Measurements from ENCODE around the gene CTSZ. TPM values are rescaled to one million over a fixed set of nuclear protein-coding genes. Genes with fewer than 3 reads are reported as not detected.

The CTSZ gene
- total and polyA plus RNA-seq, 8 donors, result 92.2 to 479 (median 109) TPM

- Histone ChIP-seq H3K9me3 (no peaks in the 10 kb centered on the region), H3K4me3 (no peak overlapping the region), H3K27ac (no peak overlapping the region), H3K27me3 (no peaks in the 10 kb centered on the region), H3K4me1 (peaks cover 0 to 8% of the 10 kb centered on the region in 2 donors), H3K36me3 (peaks cover 0 to 9% of the 10 kb centered on the region in 2 donors)
- TF ChIP-seq CTCF (IDR thresholded peaks at IDR 0.05), result no peak
- intact Hi-C loops (cut with DNase I), result no loop called here
- ATAC-seq (no peak), DNase-seq (no peak)
Observed at GRCh38 chr20:59017493-59018231, 10.6 kb upstream of the CTSZ start.

GRCh38 chr20:59016795-59017492 is 9.9 kb upstream of the CTSZ start:
- no peak overlapping the region for H3K4me3 ChIP-seq
- no peak overlapping the region for H3K27ac ChIP-seq
- H3K27me3 ChIP-seq, result no peaks in the 10 kb centered on the region
- peaks cover 0 to 4% of the 10 kb centered on the region in 2 donors for H3K36me3 ChIP-seq
- no peaks in the 10 kb centered on the region for H3K9me3 ChIP-seq
- intact Hi-C loops (cut with DNase I), result no loop called here
- peaks cover 0 to 8% of the 10 kb centered on the region in 2 donors for H3K4me1 ChIP-seq
- no peak for TF ChIP-seq CTCF (IDR thresholded peaks at IDR 0.05)
- ATAC-seq (no peak), DNase-seq (no peak)

- Histone ChIP-seq H3K9me3 (no peaks in the 10 kb centered on the region), H3K27ac (no peak overlapping the region), H3K27me3 (no peaks in the 10 kb centered on the region), H3K4me3 (no peak overlapping the region), H3K36me3 (peaks cover 0 to 4% of the 10 kb centered on the region in 2 donors), H3K4me1 (peaks cover 0 to 14% of the 10 kb centered on the region in 2 donors)
- ATAC-seq, result no peak
- DNase-seq, result no peak
- no peak for TF ChIP-seq CTCF (IDR thresholded peaks at IDR 0.05)
- intact Hi-C loops (cut with DNase I), result no loop called here
Observed at GRCh38 chr20:59015812-59016711, 9.0 kb upstream of the CTSZ start.

DNA sequence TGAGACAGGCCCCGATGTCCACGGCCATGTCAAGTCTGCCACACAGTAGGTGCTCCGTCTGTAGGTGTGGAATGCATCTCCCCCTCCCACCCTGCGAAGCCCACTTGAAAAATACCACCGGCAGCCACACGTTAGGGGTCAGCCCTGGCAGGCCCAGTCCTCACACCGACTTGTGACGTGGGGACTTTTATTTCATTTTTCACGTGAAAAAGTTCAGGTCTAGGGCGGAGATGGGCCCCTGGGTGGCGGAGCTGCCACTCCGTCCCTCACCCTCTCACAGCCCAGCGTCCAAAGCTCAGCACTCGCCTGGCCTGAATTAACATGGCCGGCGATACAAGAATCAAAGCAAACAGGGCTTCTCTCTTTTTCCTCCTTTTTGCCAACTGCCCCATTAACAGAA is 8.4 kb upstream of the CTSZ start:
- Histone ChIP-seq H3K27me3 (no peaks in the 10 kb centered on the region), H3K4me3 (no peak overlapping the region), H3K9me3 (no peaks in the 10 kb centered on the region), H3K36me3 (peaks cover 0 to 4% of the 10 kb centered on the region in 2 donors), H3K4me1 (peaks cover 4 to 19% of the 10 kb centered on the region in 2 donors), H3K27ac (no peak overlapping the region)
- no peak for DNase-seq
- no peak for ATAC-seq
- TF ChIP-seq CTCF (IDR thresholded peaks at IDR 0.05), result no peak
- intact Hi-C loops (cut with DNase I), result no loop called here

All from left lung (tissue), 10 donors.